GM12891 (cell line): ENCODE data around the gene OTOGL.
"Not testable (repeated sequence)": the region's sequence is repeated elsewhere in the genome, so short reads cannot be mapped to it uniquely, and the experiment has no call there.

ENCODE experiments used
- DNase-seq: peaks from one replicate; pipeline ENCODE4 v3.0.0; 2011; ENCODE audit warnings: low spot score; ENCODE audit not compliant: insufficient read length
- FAIRE-seq: peaks from 2 replicates; lab custom pipeline; 2011; peaks lifted over from hg19 to GRCh38; lab: Jason Lieb, UNC
- PAX5 ChIP-seq: IDR thresholded peaks from 2 replicates; pipeline ENCODE4 v1.6.1; 2011; ENCODE audit warnings: low read length, moderate library complexity, mild to moderate bottlenecking; ENCODE audit not compliant: insufficient read depth, severe bottlenecking
- POLR2A ChIP-seq: IDR thresholded peaks from 2 replicates; pipeline ENCODE4 v1.6.1; 2011; ENCODE audit warnings: low read depth, low read length, control low read depth
- POLR2AphosphoS5 ChIP-seq: IDR thresholded peaks from 2 replicates; pipeline ENCODE4 v1.6.1; 2011; ENCODE audit warnings: low read depth, low read length, control low read depth
- POU2F2 ChIP-seq: IDR thresholded peaks from 2 replicates; pipeline ENCODE4 v1.6.1; 2011; ENCODE audit warnings: low read depth, mild to moderate bottlenecking, control low read depth, low read length, moderate library complexity
- SPI1 ChIP-seq: IDR thresholded peaks from 2 replicates; pipeline ENCODE4 v1.6.1; 2011; ENCODE audit warnings: low read depth, low read length, control low read depth
- TAF1 ChIP-seq: IDR thresholded peaks from 2 replicates; pipeline ENCODE4 v1.6.1; 2011; ENCODE audit warnings: low read depth, low read length, control low read depth

Gene OTOGL

DNA sequence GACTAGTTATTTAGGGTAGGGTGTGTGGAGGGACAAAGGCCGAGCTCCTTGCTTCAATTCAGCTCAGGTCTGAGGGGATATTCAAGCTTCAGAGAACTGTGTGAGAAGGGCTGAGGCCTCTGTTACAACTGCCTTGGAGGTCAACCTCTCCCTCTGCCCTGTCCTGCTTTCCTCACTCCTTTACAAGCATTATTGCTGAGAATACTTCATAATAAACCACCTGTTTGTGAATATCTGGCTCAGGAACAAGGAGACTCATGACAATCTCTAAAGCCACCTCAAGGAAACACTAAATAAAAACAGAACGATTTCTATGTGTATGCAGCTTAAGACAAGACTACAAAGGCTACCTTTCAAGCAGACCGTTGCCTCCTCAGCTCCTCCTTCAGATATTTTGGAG, 21.7 kb downstream of the OTOGL start:
- FAIRE-seq, result no peak
- DNase-seq, result no peak
- no peak for TF ChIP-seq POLR2A
- TF ChIP-seq POU2F2, result no peak
- no peak for TF ChIP-seq POLR2AphosphoS5
- TF ChIP-seq PAX5, result no peak
- TF ChIP-seq TAF1, result no peak
- TF ChIP-seq SPI1, result no peak

DNA sequence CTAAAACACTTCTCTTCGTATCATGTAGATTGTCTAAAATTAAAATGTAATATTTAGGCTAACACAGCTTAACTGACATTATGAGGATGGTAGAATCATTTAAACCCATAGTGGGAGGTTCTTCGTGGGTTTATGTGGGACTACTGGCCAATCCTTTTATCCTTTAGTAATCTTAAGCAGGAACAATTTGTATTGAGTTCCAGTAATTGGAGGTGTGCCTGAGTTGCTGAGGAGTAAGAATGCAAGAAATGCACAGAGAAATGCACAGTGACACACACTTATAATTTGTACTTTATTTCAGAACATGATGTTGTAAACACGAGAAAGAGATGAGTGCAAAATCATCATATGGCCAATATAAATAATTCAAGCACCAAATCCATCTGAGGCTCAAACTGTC, 22.3 kb downstream of the OTOGL start:
- FAIRE-seq, result no peak
- no peak for DNase-seq
- TF ChIP-seq POLR2A, result no peak
- no peak for TF ChIP-seq PAX5
- no peak for TF ChIP-seq TAF1
- TF ChIP-seq POU2F2, result no peak
- no peak for TF ChIP-seq POLR2AphosphoS5
- no peak for TF ChIP-seq SPI1

DNA sequence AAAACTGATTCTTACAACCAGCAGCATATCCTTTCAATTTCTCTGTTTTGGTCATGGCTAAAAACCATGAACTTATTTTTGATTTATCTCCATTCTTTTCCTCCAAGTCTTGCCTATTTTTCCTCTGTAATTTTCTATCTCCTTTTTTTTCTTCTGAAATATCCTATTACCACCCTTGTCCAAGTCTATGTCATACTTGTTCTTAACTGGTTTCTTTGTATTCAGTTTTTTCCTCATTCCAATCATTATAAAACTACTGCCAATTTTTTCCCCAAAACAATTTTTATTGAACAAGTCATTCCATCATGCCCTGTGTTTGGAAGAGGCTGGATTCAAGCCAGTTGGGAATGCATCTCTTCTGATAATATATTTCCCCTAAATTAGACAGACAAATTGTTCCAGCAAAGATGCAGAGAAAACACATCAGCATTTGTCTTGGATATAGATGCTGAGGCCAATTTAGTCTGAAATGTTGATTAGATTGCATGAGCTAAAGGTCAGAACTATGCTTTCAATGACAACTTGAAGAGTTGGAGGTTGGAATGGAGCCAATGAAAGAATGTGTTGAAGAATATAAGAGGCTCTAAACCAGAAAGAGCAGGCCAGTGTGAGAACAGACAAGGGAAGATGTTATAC, 30.7 kb downstream of the OTOGL start:
- FAIRE-seq (no peak), DNase-seq (no peak)
- no peak for TF ChIP-seq POU2F2

DNA sequence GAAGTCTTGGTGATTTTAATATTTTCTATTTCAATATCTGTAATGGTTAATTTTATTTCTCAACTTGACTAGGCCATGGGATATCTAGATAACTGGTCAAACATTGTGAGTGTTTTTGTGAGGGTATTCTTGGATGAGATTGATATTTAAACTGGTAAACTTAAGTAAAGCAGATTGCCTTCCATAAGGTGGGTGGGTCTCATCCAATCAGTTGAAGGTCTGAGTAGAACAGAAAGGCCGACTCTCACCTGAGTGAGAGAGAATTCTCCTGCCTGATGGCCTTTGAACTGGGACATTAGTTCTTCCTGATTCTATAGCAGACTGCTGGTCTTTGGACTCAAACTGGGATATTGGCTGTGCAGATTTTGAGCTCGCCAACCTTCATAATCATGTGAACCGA, 36.3 kb downstream of the OTOGL start:
- no peak for TF ChIP-seq POLR2A
- TF ChIP-seq TAF1, result no peak
- TF ChIP-seq POU2F2, result no peak
- TF ChIP-seq PAX5, result no peak
- no peak for TF ChIP-seq SPI1
- no peak for TF ChIP-seq POLR2AphosphoS5
- FAIRE-seq, result no peak
- no peak for DNase-seq

DNA sequence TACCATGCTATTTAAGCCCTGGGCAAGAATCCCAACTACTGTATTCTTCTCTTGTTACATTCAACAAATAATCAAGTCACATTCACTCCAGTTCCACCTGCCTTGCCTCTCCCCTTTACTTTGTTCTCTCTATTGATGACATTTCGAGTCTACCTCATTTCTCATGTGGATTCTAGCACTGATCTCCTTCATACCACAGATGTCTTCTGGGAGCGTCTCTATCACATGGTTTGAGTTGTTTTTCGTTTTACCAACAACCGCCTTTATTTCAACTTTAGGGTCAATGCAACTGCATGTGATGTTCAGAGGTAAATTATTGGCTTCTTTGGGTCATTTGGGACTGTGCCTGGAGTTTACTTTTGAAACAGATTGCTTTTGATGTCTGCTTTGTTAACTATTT, 40.7 kb downstream of the OTOGL start:
- FAIRE-seq (no peak), DNase-seq (no peak)
- TF ChIP-seq POU2F2 (no peak), POLR2A (no peak), SPI1 (no peak), TAF1 (no peak), POLR2AphosphoS5 (no peak), PAX5 (no peak)

DNA sequence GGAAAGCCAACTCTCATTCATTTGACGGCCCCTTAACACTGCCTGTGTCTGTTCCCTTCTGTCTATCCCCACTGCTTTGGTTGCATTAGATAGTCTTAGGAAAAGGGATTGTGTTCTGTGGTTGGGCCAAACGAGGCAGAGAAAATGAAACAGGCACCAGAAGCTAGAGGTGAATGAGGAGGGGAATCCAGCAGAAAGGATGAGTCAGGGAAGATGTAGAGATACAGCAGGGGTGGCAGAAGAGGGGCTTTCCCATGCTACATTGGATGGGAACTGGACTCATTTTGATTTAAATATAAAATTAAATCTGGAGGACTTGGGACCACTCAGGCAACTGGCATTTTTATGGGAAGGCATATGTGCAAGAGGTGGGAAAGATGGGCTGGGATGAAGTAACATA, 43.3 kb downstream of the OTOGL start:
- no peak for TF ChIP-seq SPI1
- TF ChIP-seq POLR2AphosphoS5, result no peak
- no peak for TF ChIP-seq PAX5
- no peak for TF ChIP-seq POLR2A
- TF ChIP-seq TAF1, result no peak
- TF ChIP-seq POU2F2, result no peak
- DNase-seq (no peak), FAIRE-seq (no peak)

DNA sequence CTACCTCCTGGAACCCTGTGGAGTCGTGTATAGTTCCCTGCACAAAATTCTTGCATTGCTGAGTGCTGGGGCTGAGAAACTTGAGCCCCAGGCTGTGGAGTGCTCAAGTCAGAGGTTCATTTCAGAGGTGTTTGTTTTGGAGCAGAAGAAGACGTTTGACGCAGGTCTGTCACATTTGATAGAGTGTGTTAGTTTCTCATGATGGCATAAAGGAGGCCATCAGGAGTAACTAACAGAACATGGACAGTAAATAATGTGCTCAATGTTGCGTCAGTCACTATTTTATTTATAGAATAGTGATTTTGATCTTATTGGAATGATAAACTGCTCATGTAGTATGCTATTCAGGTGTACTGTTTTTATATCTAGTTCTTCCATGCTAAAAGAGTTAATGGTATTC, 44.2 kb downstream of the OTOGL start:
- FAIRE-seq, result no peak
- no peak for DNase-seq
- no peak for TF ChIP-seq POLR2A
- TF ChIP-seq POU2F2, result no peak
- TF ChIP-seq SPI1, result no peak
- no peak for TF ChIP-seq POLR2AphosphoS5
- no peak for TF ChIP-seq TAF1
- TF ChIP-seq PAX5, result no peak

DNA sequence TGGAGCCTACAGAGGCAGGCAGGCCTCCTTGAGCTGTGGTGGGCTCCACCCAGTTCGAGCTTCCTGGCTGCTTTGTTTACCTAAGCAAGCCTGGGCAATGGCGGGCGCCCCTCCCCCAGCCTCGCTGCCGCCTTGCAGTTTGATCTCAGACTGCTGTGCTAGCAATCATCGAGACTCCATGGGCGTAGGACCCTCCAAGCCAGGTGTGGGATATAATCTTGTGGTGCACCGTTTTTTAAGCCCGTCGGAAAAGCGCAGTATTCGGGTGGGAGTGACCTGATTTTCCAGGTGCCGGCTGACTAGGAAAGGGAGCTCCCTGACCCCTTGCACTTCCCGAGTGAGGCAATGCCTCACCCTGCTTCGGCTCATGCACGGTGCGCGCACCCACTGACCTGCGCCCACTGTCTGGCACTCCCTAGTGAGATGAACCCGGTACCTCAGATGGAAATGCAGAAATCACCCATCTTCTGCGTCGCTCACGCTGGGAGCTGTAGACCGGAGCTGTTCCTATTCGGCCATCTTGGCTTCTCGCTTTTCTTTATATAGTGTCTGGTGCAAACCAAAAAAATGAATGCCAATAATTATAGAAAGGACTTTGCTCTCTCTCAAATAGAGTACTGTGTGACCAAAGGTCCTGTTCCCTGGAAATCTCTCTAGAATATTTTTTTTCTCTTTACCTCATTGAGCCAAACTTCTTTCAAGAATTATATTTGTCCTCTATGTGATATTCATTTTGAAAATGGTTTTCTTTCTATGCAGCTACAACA, 50.4 kb downstream of the OTOGL start:
- not testable (repeated sequence) for FAIRE-seq, DNase-seq

DNA sequence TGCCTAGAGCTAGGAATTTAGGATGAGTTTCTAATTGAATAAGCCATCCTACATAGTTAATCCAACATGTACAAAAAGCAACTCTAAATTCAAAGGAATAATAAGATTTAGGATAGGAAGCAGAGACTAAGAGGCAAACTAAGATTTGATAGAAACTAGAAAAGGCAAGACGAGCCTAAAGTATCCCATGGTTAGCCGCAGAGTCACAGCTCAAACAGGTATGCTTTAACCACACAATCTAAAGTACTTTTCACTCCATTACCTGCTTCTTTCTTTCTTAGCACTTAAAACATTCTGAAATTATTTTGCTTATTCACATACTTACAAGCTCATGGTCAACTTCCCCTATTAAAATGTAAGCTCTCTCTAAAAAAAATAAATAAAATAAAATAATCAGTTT, 51.8 kb downstream of the OTOGL start:
- FAIRE-seq (no peak), DNase-seq (no peak)
- no peak for TF ChIP-seq POU2F2
- TF ChIP-seq SPI1, result no peak
- no peak for TF ChIP-seq PAX5
- TF ChIP-seq POLR2AphosphoS5, result no peak
- no peak for TF ChIP-seq TAF1
- TF ChIP-seq POLR2A, result no peak

DNA sequence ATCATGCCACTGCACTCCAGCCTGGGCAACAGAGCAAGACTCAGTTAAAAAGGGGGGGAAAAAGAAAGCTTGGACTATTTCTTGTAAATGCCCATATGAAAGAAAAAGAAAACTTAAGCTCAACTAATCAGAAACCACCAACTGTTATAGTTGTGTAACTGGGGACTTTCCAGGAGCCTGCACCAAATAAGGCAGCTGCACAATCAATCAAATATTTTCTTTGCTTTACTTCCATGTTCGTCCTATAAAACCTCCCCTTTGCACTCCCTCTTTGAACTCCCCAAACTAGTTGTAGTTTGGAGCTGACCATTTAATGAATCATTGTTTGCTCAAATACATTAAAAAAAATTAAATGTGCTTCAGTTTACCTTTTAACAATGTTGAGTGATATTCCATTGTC, 54.9 kb downstream of the OTOGL start:
- FAIRE-seq (no peak), DNase-seq (no peak)
- no peak for TF ChIP-seq POU2F2
- TF ChIP-seq POLR2AphosphoS5, result no peak
- no peak for TF ChIP-seq PAX5
- TF ChIP-seq POLR2A, result no peak
- TF ChIP-seq SPI1, result no peak
- no peak for TF ChIP-seq TAF1
